Metanephros (tissue), 1 donor: ENCODE results near the gene HINT1. TPM values are rescaled to one million over a fixed set of nuclear protein-coding genes. Genes with fewer than 3 reads are reported as not detected.

Source experiments
- total RNA-seq: library from RNA; depleted of rRNA; stranded (reverse); fragments of >200 nt; gene quantifications from one replicate; pipeline ENCODE4 v1.2.3, GENCODE V29; 2014

The HINT1 gene
- 323 TPM for total RNA-seq

DNA sequence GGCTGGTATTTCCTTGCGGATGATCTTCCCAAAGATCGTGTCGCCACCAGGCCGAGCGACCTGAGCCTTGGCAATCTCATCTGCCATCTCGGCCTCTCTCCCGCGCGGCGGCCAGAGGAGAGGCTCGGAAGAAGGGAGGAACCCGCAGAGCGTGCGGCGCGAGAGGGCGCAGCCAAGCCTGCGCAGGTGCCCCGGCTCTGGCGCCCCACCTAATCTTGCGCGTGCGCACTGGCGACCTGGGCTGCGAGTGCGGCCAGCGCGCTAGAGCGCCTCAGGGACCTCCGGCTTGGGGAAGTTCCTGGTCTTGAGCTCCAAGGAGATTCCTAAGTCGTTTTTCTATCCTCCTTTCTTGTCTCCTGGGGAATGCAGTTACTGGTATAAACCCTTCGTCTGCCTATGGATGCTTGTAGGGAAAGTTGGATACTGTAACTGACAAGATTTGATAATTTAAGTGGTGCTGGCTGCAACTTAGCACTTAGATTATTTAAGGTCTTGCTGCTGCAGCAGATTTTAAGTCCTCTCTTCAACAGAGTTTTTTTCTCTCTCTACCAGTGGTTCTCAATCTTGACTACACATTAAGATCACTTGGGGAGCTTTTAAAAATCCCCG, at the start of gene HINT1:
Gene HINT1 (minus strand): TSS at position 138 of the 609 bp plus-strand sequence. CDS start 51 bp downstream, at position 87.

DNA sequence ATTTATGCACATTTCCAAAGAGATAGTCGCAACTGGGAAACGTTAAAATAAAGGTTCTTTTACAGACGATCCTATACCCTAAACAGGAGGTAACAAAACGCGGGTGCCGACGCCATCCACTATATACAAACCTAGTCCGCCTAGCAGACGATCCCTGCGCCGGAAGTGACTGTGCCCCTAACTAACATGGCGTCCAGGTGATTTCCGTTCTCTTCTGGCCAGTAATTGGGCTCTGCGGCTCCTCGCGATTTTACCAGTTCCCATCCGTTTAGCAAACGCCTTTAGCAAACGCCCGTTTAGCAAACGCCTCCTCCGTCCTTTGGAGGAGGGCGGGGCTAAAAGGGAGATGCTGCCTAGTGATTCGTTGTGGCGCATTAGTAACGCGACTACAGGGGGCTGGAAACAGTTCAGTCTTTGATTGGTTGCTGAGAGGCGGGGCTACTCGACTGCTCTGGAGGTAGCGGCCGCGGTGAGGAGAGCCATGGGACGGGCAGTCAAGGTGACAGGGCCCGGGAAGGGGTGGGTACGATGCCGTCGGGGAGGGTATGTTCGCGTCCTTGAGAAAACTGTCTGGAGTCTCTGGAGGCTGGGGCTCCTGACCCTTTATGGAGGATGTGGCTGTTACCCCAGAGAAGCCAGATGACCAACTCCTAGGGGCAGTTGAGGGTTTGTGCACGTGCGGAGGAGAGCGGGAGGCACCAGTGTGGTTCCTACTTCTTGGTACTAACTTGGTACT, 5.7 kb upstream of the HINT1 start, which contains the start of gene LYRM7:
Gene LYRM7 (plus strand): TSS at position 405 of the 736 bp plus-strand sequence. CDS start 77 bp downstream, at position 482.

Other genes starting within 250 kb of the HINT1 start
- gene LYRM7, start 5.7 kb upstream of the HINT1 start, total RNA-seq, result 9.8 TPM
- gene CDC42SE2, start 98.8 kb upstream of the HINT1 start, total RNA-seq, result 48.3 TPM